ENCODE measurements around the gene B3GNT9.

B3GNT9 gene

GRCh38 chr16:67166110-67166547, 15.3 kb upstream of the B3GNT9 start:
- no peak for DNase-seq

GRCh38 chr16:67165121-67166078, 14.6 kb upstream of the B3GNT9 start:
- DNase-seq, result no peak

- DNase-seq, result no peak
Observed at GRCh38 chr16:67164599-67165061, 13.8 kb upstream of the B3GNT9 start, which contains the start of gene HSF4. HSF4 (plus strand) TSS chr16:67164745; CDS start chr16:67164812, 67 bp downstream.

- DNase-seq, result no peak
Observed at GRCh38 chr16:67163999-67164558, 13.3 kb upstream of the B3GNT9 start.

- no peak for DNase-seq
Observed at GRCh38 chr16:67163164-67163998, 12.6 kb upstream of the B3GNT9 start.

GRCh38 chr16:67162506-67163163, 11.8 kb upstream of the B3GNT9 start:
- no peak for DNase-seq

- DNase-seq, result no peak
Observed at GRCh38 chr16:67161595-67162058, 10.8 kb upstream of the B3GNT9 start.

- no peak for DNase-seq
Observed at GRCh38 chr16:67158637-67159600, 8.1 kb upstream of the B3GNT9 start.

- DNase-seq, result no peak
Observed at GRCh38 chr16:67157892-67158635, 7.3 kb upstream of the B3GNT9 start.

- DNase-seq, result no peak
Observed at GRCh38 chr16:67157106-67157748, 6.4 kb upstream of the B3GNT9 start.

GRCh38 chr16:67156143-67156844, 5.5 kb upstream of the B3GNT9 start:
- DNase-seq, result no peak

GRCh38 chr16:67155295-67156142, 4.7 kb upstream of the B3GNT9 start:
- peak in 1 of 2 experiments; percentile 67 for DNase-seq

- DNase-seq, result no peak
Observed at GRCh38 chr16:67154578-67155294, 3.9 kb upstream of the B3GNT9 start.

GRCh38 chr16:67151431-67152097, 766 bp upstream of the B3GNT9 start:
- no peak for DNase-seq

- no peak for DNase-seq
Observed at GRCh38 chr16:67150047-67150832, 558 bp downstream of the B3GNT9 start.
